Naive B cell (primary cell): ENCODE measurements around the gene GABRR2. TPM values are rescaled to one million over a fixed set of nuclear protein-coding genes. Genes with fewer than 3 reads are reported as not detected.

ENCODE experiments used
- ATAC-seq, 2 donors: fragments of 150-1000 bp; cut with Tn5 transposase; 2 replicates each; pipeline ENCODE4 v1.10.0; 2021; ENCODE audit warnings: low read depth in 2 of 2, mild to moderate bottlenecking in 2 of 2, moderate library complexity in 2 of 2
- DNase-seq: peaks from one replicate; pipeline ENCODE4 v3.0.0; 2022
- H3K27ac Mint-ChIP-seq, 6 donors: one replicate each; pipeline ENCODE4 v1.8.0; 2020 to 2022; ENCODE audit warnings: mild to moderate bottlenecking in 6 of 6, mixed read lengths in 6 of 6, moderate library complexity in 5 of 6, inconsistent platforms in 2 of 6
- H3K27me3 Mint-ChIP-seq, 3 donors: one replicate each; pipeline ENCODE4 v1.8.0; 2021 to 2022; ENCODE audit warnings: mixed read lengths in 3 of 3, mild to moderate bottlenecking in 1 of 3
- H3K36me3 Mint-ChIP-seq, 2 donors: one replicate each; pipeline ENCODE4 v1.8.0; 2020 to 2022; ENCODE audit warnings: mixed read lengths in 2 of 2, inconsistent platforms in 1 of 2, mild to moderate bottlenecking in 1 of 2
- H3K4me1 Mint-ChIP-seq, 3 donors: one replicate each; pipeline ENCODE4 v1.8.0; 2020 to 2022; ENCODE audit warnings: mixed read lengths in 3 of 3, inconsistent platforms in 1 of 3, mild to moderate bottlenecking in 1 of 3, moderate library complexity in 1 of 3
- H3K4me3 Mint-ChIP-seq, 8 donors: one replicate each; pipeline ENCODE4 v1.8.0; 2020 to 2022; ENCODE audit warnings: mild to moderate bottlenecking in 8 of 8, mixed read lengths in 8 of 8, moderate library complexity in 8 of 8, inconsistent platforms in 2 of 8
- H3K9me3 Mint-ChIP-seq, 7 donors: one replicate each; pipeline ENCODE4 v1.8.0; 2020 to 2022; ENCODE audit warnings: mixed read lengths in 7 of 7, mild to moderate bottlenecking in 5 of 7, inconsistent platforms in 2 of 7, moderate library complexity in 1 of 7
- polyA plus RNA-seq, 6 donors: library from polyadenylated mRNA; unstranded; fragments of 300-500 nt; fragmentation: Illumina TruSeq; gene quantifications; one replicate each; pipeline ENCODE4 v1.2.3, GENCODE V29; 2021; ENCODE audit warnings: low read depth in 6 of 6

The GABRR2 gene
- polyA plus RNA-seq, 6 donors from 2014 or later, result 0.49 TPM; not detected in 5

- Mint-ChIP-seq H3K27me3 (no peaks in the 10 kb centered on the region), H3K9me3 (no peaks in the 10 kb centered on the region), H3K4me3 (peak overlapping the region in 1 of 8 donors; percentile 51), H3K27ac (no peak overlapping the region), H3K36me3 (no peaks in the 10 kb centered on the region), H3K4me1 (peaks cover 0 to 6% (median 0%) of the 10 kb centered on the region in 3 donors)
- DNase-seq, result no peak
- ATAC-seq, result peak; percentile 35 to 51
These were observed 33.3 kb downstream of the GABRR2 start for GRCh38 chr6:89281779-89282246.

- Mint-ChIP-seq H3K4me3 (no peak overlapping the region), H3K27ac (peak overlapping the region in 1 of 6 donors; percentile 33), H3K27me3 (no peaks in the 10 kb centered on the region), H3K9me3 (no peaks in the 10 kb centered on the region), H3K4me1 (peaks cover 0 to 6% (median 0%) of the 10 kb centered on the region in 3 donors), H3K36me3 (no peaks in the 10 kb centered on the region)
- ATAC-seq, result no peak
- DNase-seq, result no peak
These were observed 36.1 kb downstream of the GABRR2 start for GRCh38 chr6:89278956-89279355.

GRCh38 chr6:89275900-89276299, 39.2 kb downstream of the GABRR2 start:
- Mint-ChIP-seq H3K36me3 (no peaks in the 10 kb centered on the region), H3K9me3 (no peaks in the 10 kb centered on the region), H3K27me3 (no peaks in the 10 kb centered on the region), H3K4me1 (peaks cover 8 to 12% (median 8%) of the 10 kb centered on the region in 3 donors), H3K4me3 (no peak overlapping the region), H3K27ac (no peak overlapping the region)
- ATAC-seq (no peak), DNase-seq (no peak)

- Mint-ChIP-seq H3K4me1 (peaks cover 14 to 19% (median 19%) of the 10 kb centered on the region in 3 donors), H3K9me3 (no peaks in the 10 kb centered on the region), H3K27ac (peak overlapping the region in 1 of 6 donors; percentile 53), H3K36me3 (no peaks in the 10 kb centered on the region), H3K27me3 (no peaks in the 10 kb centered on the region), H3K4me3 (peak overlapping the region in 1 of 8 donors; percentile 10)
- DNase-seq (no peak), ATAC-seq (no peak)
These were observed 41.3 kb downstream of the GABRR2 start for GRCh38 chr6:89273816-89274215.

- Mint-ChIP-seq H3K4me3 (no peak overlapping the region), H3K36me3 (peaks cover 0 to 3% of the 10 kb centered on the region in 2 donors), H3K27me3 (peaks cover 0 to 4% (median 0%) of the 10 kb centered on the region in 3 donors), H3K9me3 (no peaks in the 10 kb centered on the region), H3K27ac (no peak overlapping the region), H3K4me1 (peaks cover 14 to 19% (median 19%) of the 10 kb centered on the region in 3 donors)
- ATAC-seq, result no peak
- DNase-seq, result no peak
These were observed 42.5 kb downstream of the GABRR2 start for GRCh38 chr6:89272596-89272995.

GRCh38 chr6:89270951-89271721, 44.0 kb downstream of the GABRR2 start:
- H3K9me3 Mint-ChIP-seq, result no peaks in the 10 kb centered on the region
- peak; percentile 71 to 79 for ATAC-seq
- H3K4me1 Mint-ChIP-seq, result peaks cover 14 to 19% (median 19%) of the 10 kb centered on the region in 3 donors
- H3K27ac Mint-ChIP-seq, result peak overlapping the region in 4 of 6 donors; percentile 6 to 81 (median 38)
- DNase-seq, result no peak
- peak overlapping the region in 6 of 8 donors; percentile 5 to 62 (median 41) for H3K4me3 Mint-ChIP-seq
- peaks cover 0 to 4% of the 10 kb centered on the region in 2 donors for H3K36me3 Mint-ChIP-seq
- H3K27me3 Mint-ChIP-seq, result peaks cover 0 to 5% (median 0%) of the 10 kb centered on the region in 3 donors

GRCh38 chr6:89269981-89270380, 45.1 kb downstream of the GABRR2 start:
- Mint-ChIP-seq H3K4me1 (peaks cover 14 to 19% (median 19%) of the 10 kb centered on the region in 3 donors), H3K27ac (peak overlapping the region in 1 of 6 donors; percentile 6), H3K9me3 (no peaks in the 10 kb centered on the region), H3K27me3 (peaks cover 0 to 5% (median 0%) of the 10 kb centered on the region in 3 donors), H3K36me3 (peaks cover 0 to 4% of the 10 kb centered on the region in 2 donors), H3K4me3 (no peak overlapping the region)
- ATAC-seq, result no peak
- DNase-seq, result no peak

GRCh38 chr6:89269252-89269651, 45.8 kb downstream of the GABRR2 start:
- Mint-ChIP-seq H3K9me3 (no peaks in the 10 kb centered on the region), H3K36me3 (peaks cover 0 to 4% of the 10 kb centered on the region in 2 donors), H3K4me1 (peaks cover 14 to 19% (median 19%) of the 10 kb centered on the region in 3 donors), H3K27ac (no peak overlapping the region), H3K27me3 (peaks cover 0 to 5% (median 0%) of the 10 kb centered on the region in 3 donors), H3K4me3 (no peak overlapping the region)
- ATAC-seq (no peak), DNase-seq (no peak)

- H3K4me1 Mint-ChIP-seq, result peaks cover 14 to 19% (median 19%) of the 10 kb centered on the region in 3 donors
- ATAC-seq (no peak), DNase-seq (no peak)
- H3K4me3 Mint-ChIP-seq, result no peak overlapping the region
- H3K9me3 Mint-ChIP-seq, result no peaks in the 10 kb centered on the region
- H3K27me3 Mint-ChIP-seq, result peaks cover 0 to 5% (median 0%) of the 10 kb centered on the region in 3 donors
- peaks cover 0 to 4% of the 10 kb centered on the region in 2 donors for H3K36me3 Mint-ChIP-seq
- H3K27ac Mint-ChIP-seq, result no peak overlapping the region
These were observed 46.3 kb downstream of the GABRR2 start for GRCh38 chr6:89268776-89269175.

- H3K27ac Mint-ChIP-seq, result peak overlapping the region in 1 of 6 donors; percentile 33
- H3K9me3 Mint-ChIP-seq, result no peaks in the 10 kb centered on the region
- ATAC-seq, result no peak
- no peak overlapping the region for H3K4me3 Mint-ChIP-seq
- H3K27me3 Mint-ChIP-seq, result peaks cover 0 to 5% (median 0%) of the 10 kb centered on the region in 3 donors
- peaks cover 0 to 4% of the 10 kb centered on the region in 2 donors for H3K36me3 Mint-ChIP-seq
- no peak for DNase-seq
- peaks cover 14 to 19% (median 19%) of the 10 kb centered on the region in 3 donors for H3K4me1 Mint-ChIP-seq
These were observed 47.2 kb downstream of the GABRR2 start for GRCh38 chr6:89267918-89268317.

GRCh38 chr6:89264296-89264695, 50.8 kb downstream of the GABRR2 start:
- DNase-seq, result no peak
- Mint-ChIP-seq H3K4me3 (no peak overlapping the region), H3K9me3 (no peaks in the 10 kb centered on the region), H3K27ac (no peak overlapping the region), H3K36me3 (peaks cover 0 to 4% of the 10 kb centered on the region in 2 donors), H3K4me1 (peaks cover 9 to 18% (median 15%) of the 10 kb centered on the region in 3 donors), H3K27me3 (peaks cover 0 to 5% (median 0%) of the 10 kb centered on the region in 3 donors)
- ATAC-seq, result no peak

- Mint-ChIP-seq H3K4me1 (peaks cover 14 to 24% (median 21%) of the 10 kb centered on the region in 3 donors), H3K4me3 (no peak overlapping the region), H3K27me3 (no peaks in the 10 kb centered on the region), H3K27ac (peak overlapping the region in 1 of 6 donors; percentile 37), H3K36me3 (no peaks in the 10 kb centered on the region), H3K9me3 (no peaks in the 10 kb centered on the region)
- ATAC-seq (no peak), DNase-seq (no peak)
These were observed 54.3 kb downstream of the GABRR2 start for GRCh38 chr6:89260832-89261231.

- Mint-ChIP-seq H3K27me3 (no peaks in the 10 kb centered on the region), H3K9me3 (no peaks in the 10 kb centered on the region), H3K27ac (no peak overlapping the region), H3K4me1 (peaks cover 14 to 24% (median 21%) of the 10 kb centered on the region in 3 donors), H3K36me3 (no peaks in the 10 kb centered on the region), H3K4me3 (peak overlapping the region in 1 of 8 donors; percentile 33)
- DNase-seq (no peak), ATAC-seq (peak; percentile 54 to 68)
These were observed 54.8 kb downstream of the GABRR2 start for GRCh38 chr6:89260310-89260709.

- Mint-ChIP-seq H3K27ac (no peak overlapping the region), H3K9me3 (no peaks in the 10 kb centered on the region), H3K27me3 (no peaks in the 10 kb centered on the region), H3K4me3 (no peak overlapping the region), H3K36me3 (no peaks in the 10 kb centered on the region), H3K4me1 (peaks cover 14 to 24% (median 21%) of the 10 kb centered on the region in 3 donors)
- DNase-seq (no peak), ATAC-seq (peak in 1 of 2 donors; percentile 25)
These were observed 56.2 kb downstream of the GABRR2 start for GRCh38 chr6:89258912-89259311.
